PFSK-1 (cell line): ENCODE measurements around the gene AJAP1.

Experiments used
- POLR2AphosphoS5 ChIP-seq: IDR thresholded peaks from 2 replicates; pipeline ENCODE4 v1.6.1; 2012; ENCODE audit warnings: low read depth, mild to moderate bottlenecking, control low read depth, low read length, moderate library complexity
- TF ChIP-seq, protein P1 (sequence below), 2 experiments: IDR thresholded peaks; 2 replicates each; pipeline versions ENCODE4 v1.6.1 to v1.8.0; 2011 to 2012; ENCODE audit warnings: low read depth in 2 of 2, low read length in 2 of 2, control low read depth in 1 of 2, inconsistent platforms in 1 of 2, mild to moderate bottlenecking in 1 of 2, moderate library complexity in 1 of 2; ENCODE audit not compliant: insufficient read depth in 1 of 2

DNA sequence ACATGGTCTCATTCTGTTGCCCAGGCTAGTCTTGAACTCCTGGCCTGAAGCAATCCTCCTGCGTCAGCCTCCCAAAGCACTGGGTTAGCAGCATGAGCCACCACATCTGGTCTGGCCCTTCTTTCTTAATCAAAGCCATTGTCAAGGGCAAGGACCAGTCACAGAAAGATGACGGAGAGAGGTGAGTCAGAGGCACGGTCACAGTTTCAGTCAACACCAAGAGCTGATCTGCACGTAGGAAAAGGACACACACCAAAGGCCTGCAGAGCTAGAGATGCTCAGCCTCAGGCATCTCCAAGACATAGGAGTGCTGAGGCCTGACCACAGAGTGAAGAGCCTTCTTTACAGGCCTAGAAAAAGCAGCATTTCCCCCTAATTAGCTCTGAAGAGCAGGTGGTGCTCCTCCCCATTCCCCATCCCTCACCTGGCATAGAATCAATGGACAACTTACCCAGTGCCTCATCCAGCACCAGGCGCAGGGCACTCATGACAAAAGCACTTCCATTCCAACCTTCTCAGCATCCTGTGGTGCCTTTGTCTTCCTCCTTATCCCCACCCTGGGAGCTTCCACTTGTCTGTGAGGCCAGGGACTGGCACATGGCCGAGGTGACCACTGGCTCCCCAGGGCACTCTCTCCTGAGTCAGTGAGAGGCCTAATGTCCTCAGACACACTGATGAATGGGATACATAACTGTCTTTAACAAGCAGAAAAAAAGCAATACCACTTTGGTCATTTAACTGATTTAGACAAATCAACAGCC, 139.8 kb downstream of the AJAP1 start:
- TF ChIP-seq, protein P1, sequence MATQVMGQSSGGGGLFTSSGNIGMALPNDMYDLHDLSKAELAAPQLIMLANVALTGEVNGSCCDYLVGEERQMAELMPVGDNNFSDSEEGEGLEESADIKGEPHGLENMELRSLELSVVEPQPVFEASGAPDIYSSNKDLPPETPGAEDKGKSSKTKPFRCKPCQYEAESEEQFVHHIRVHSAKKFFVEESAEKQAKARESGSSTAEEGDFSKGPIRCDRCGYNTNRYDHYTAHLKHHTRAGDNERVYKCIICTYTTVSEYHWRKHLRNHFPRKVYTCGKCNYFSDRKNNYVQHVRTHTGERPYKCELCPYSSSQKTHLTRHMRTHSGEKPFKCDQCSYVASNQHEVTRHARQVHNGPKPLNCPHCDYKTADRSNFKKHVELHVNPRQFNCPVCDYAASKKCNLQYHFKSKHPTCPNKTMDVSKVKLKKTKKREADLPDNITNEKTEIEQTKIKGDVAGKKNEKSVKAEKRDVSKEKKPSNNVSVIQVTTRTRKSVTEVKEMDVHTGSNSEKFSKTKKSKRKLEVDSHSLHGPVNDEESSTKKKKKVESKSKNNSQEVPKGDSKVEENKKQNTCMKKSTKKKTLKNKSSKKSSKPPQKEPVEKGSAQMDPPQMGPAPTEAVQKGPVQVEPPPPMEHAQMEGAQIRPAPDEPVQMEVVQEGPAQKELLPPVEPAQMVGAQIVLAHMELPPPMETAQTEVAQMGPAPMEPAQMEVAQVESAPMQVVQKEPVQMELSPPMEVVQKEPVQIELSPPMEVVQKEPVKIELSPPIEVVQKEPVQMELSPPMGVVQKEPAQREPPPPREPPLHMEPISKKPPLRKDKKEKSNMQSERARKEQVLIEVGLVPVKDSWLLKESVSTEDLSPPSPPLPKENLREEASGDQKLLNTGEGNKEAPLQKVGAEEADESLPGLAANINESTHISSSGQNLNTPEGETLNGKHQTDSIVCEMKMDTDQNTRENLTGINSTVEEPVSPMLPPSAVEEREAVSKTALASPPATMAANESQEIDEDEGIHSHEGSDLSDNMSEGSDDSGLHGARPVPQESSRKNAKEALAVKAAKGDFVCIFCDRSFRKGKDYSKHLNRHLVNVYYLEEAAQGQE (IDR thresholded peaks at IDR 0.05; ENCODE audit: insufficient read depth in 1 of 2, low read depth in 2 of 2, low read length in 2 of 2), result no peak
- TF ChIP-seq POLR2AphosphoS5, result no peak
